ENCODE measurements around the gene SMPDL3A. TPM values are rescaled to one million over a fixed set of nuclear protein-coding genes. Genes with fewer than 3 reads are reported as not detected.
"Not testable (repeated sequence)": the region's sequence is repeated elsewhere in the genome, so short reads cannot be mapped to it uniquely, and the experiment has no call there.

Gene SMPDL3A
- total RNA-seq, 2 experiments from 2014 or later: 0.22 to 0.52 TPM

GRCh38 chr6:122744856-122745255 is 44.2 kb upstream of the SMPDL3A start:
- DNase-seq; CTCF ChIA-PET; H3K27ac Mint-ChIP-seq; H3K36me3 ChIP-seq (ENCODE audit: insufficient read depth, low read length); H3K27ac ChIP-seq (ENCODE audit: low read depth in 1 of 2, low read length in 2 of 2); H3K27me3 Mint-ChIP-seq; H3K9me3 Mint-ChIP-seq; POLR2A ChIA-PET; H3K9me3 ChIP-seq (ENCODE audit: control insufficient read depth in 1 of 2, insufficient read depth in 1 of 2, low read length in 2 of 2); H3K36me3 Mint-ChIP-seq (ENCODE audit: low read depth); ATAC-seq (ENCODE audit: poor library complexity); H3K4me3 ChIP-seq (ENCODE audit: low read length); H3K4me1 ChIP-seq (ENCODE audit: insufficient read depth, low read length); H3K4me3 Mint-ChIP-seq; H3K4me1 Mint-ChIP-seq (ENCODE audit: low read depth); H3K27me3 ChIP-seq (ENCODE audit: control insufficient read depth in 1 of 2, insufficient read depth in 2 of 2, low read length in 2 of 2); intact Hi-C loops (cut with DNase I, micrococcal nuclease): not testable (repeated sequence)

- ATAC-seq (ENCODE audit: poor library complexity): no peak
- no peak overlapping the region for H3K4me3 Mint-ChIP-seq
- ChIA-PET POLR2A (no interaction called here), CTCF (no interaction called here)
- peaks cover 8% of the 10 kb centered on the region for H3K4me1 Mint-ChIP-seq (ENCODE audit: low read depth)
- intact Hi-C loops (cut with DNase I, micrococcal nuclease): no loop called here
- H3K4me3 ChIP-seq (ENCODE audit: low read length): no peak overlapping the region
- no peaks in the 10 kb centered on the region for H3K27me3 ChIP-seq (ENCODE audit: control insufficient read depth in 1 of 2, insufficient read depth in 2 of 2, low read length in 2 of 2)
- H3K36me3 Mint-ChIP-seq (ENCODE audit: low read depth): no peaks in the 10 kb centered on the region
- no peak overlapping the region for H3K27ac ChIP-seq (ENCODE audit: low read depth in 1 of 2, low read length in 2 of 2)
- DNase-seq: no peak
- no peaks in the 10 kb centered on the region for H3K9me3 ChIP-seq (ENCODE audit: control insufficient read depth in 1 of 2, insufficient read depth in 1 of 2, low read length in 2 of 2)
- H3K9me3 Mint-ChIP-seq: no peaks in the 10 kb centered on the region
- peaks cover 2% of the 10 kb centered on the region for H3K4me1 ChIP-seq (ENCODE audit: insufficient read depth, low read length)
- no peak overlapping the region for H3K27ac Mint-ChIP-seq
- no peaks in the 10 kb centered on the region for H3K27me3 Mint-ChIP-seq
- no peaks in the 10 kb centered on the region for H3K36me3 ChIP-seq (ENCODE audit: insufficient read depth, low read length)
- TF ChIP-seq CTCF (IDR thresholded peaks at IDR 0.05): no peak
Measured at GRCh38 chr6:122746688-122747087, 42.4 kb upstream of the SMPDL3A start.

- no peak for TF ChIP-seq CTCF (IDR thresholded peaks at IDR 0.05)
- H3K27ac ChIP-seq (ENCODE audit: low read depth in 1 of 2, low read length in 2 of 2): no peak overlapping the region
- DNase-seq: peak in 2 of 14 experiments; percentile 15 to 20
- H3K9me3 Mint-ChIP-seq: no peaks in the 10 kb centered on the region
- peaks cover 13% of the 10 kb centered on the region for H3K4me1 Mint-ChIP-seq (ENCODE audit: low read depth)
- no peaks in the 10 kb centered on the region for H3K36me3 Mint-ChIP-seq (ENCODE audit: low read depth)
- POLR2A ChIA-PET: no interaction called here
- intact Hi-C loops (cut with DNase I, micrococcal nuclease): no loop called here
- H3K36me3 ChIP-seq (ENCODE audit: insufficient read depth, low read length): no peaks in the 10 kb centered on the region
- ATAC-seq (ENCODE audit: poor library complexity): no peak
- H3K27ac Mint-ChIP-seq: no peak overlapping the region
- CTCF ChIA-PET: no interaction called here
- no peaks in the 10 kb centered on the region for H3K27me3 ChIP-seq (ENCODE audit: control insufficient read depth in 1 of 2, insufficient read depth in 2 of 2, low read length in 2 of 2)
- H3K4me3 ChIP-seq (ENCODE audit: low read length): no peak overlapping the region
- no peaks in the 10 kb centered on the region for H3K27me3 Mint-ChIP-seq
- H3K9me3 ChIP-seq (ENCODE audit: control insufficient read depth in 1 of 2, insufficient read depth in 1 of 2, low read length in 2 of 2): no peaks in the 10 kb centered on the region
- peaks cover 3% of the 10 kb centered on the region for H3K4me1 ChIP-seq (ENCODE audit: insufficient read depth, low read length)
- no peak overlapping the region for H3K4me3 Mint-ChIP-seq
Measured at GRCh38 chr6:122747573-122747972, 41.5 kb upstream of the SMPDL3A start.

DNA sequence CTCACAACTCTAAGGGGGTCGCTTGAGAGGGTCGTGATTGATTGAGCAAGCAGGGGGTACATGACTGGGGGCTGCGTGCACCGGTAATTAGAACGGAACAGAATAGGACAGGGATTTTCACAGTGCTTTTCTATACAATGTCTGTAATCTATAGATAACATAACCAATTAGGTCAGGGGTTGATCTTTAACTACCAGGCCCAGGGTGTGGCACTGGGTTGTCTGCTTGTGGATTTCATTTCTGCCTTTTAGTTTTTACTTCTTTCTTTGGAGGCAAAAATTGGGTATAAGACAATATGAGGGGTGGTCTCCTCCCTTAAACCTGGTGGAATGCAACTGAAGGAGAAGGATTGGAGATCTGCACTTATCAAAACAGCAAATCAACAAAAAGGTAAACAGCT is 40.1 kb upstream of the SMPDL3A start:
- DNase-seq; H3K4me3 Mint-ChIP-seq; H3K27me3 ChIP-seq (ENCODE audit: control insufficient read depth in 1 of 2, insufficient read depth in 2 of 2, low read length in 2 of 2); ATAC-seq (ENCODE audit: poor library complexity); H3K27ac Mint-ChIP-seq; H3K9me3 ChIP-seq (ENCODE audit: control insufficient read depth in 1 of 2, insufficient read depth in 1 of 2, low read length in 2 of 2); H3K9me3 Mint-ChIP-seq; H3K4me3 ChIP-seq (ENCODE audit: low read length); CTCF ChIA-PET; H3K36me3 ChIP-seq (ENCODE audit: insufficient read depth, low read length); H3K27ac ChIP-seq (ENCODE audit: low read depth in 1 of 2, low read length in 2 of 2); intact Hi-C loops (cut with DNase I, micrococcal nuclease); H3K4me1 ChIP-seq (ENCODE audit: insufficient read depth, low read length); POLR2A ChIA-PET; H3K27me3 Mint-ChIP-seq; H3K36me3 Mint-ChIP-seq (ENCODE audit: low read depth): not testable (repeated sequence)
- H3K4me1 Mint-ChIP-seq (ENCODE audit: low read depth): peaks cover 21% of the 10 kb centered on the region

Data from CD4-positive, alpha-beta T cell (primary cell).